Suprapubic skin (tissue), 4 donors: ENCODE measurements around the gene RGL2.

Experiments
- POLR2A ChIP-seq, 2 donors: fragments of 450-650 bp; IDR thresholded peaks; one replicate each; pipeline ENCODE4 v1.6.1; 2017; ENCODE audit warnings: antibody characterized with exemption in 2 of 2, mild to moderate bottlenecking in 2 of 2, moderate library complexity in 2 of 2
- POLR2AphosphoS5 ChIP-seq, 3 donors: sonication (generic); formaldehyde crosslinking; IDR thresholded peaks; one replicate each; pipeline ENCODE4 v1.6.1; 2017; ENCODE audit warnings: antibody characterized with exemption in 3 of 3
- TF ChIP-seq, protein P1 (sequence below), 2 donors: fragments of 200-600 bp in 1 of 2; fragments of 450-650 bp in 1 of 2; sonication (generic) in 1 of 2; IDR thresholded peaks; one replicate each; pipeline ENCODE4 v1.5.1; 2016 to 2019; ENCODE audit warnings: antibody characterized with exemption in 2 of 2, mild to moderate bottlenecking in 1 of 2, moderate library complexity in 1 of 2

DNA sequence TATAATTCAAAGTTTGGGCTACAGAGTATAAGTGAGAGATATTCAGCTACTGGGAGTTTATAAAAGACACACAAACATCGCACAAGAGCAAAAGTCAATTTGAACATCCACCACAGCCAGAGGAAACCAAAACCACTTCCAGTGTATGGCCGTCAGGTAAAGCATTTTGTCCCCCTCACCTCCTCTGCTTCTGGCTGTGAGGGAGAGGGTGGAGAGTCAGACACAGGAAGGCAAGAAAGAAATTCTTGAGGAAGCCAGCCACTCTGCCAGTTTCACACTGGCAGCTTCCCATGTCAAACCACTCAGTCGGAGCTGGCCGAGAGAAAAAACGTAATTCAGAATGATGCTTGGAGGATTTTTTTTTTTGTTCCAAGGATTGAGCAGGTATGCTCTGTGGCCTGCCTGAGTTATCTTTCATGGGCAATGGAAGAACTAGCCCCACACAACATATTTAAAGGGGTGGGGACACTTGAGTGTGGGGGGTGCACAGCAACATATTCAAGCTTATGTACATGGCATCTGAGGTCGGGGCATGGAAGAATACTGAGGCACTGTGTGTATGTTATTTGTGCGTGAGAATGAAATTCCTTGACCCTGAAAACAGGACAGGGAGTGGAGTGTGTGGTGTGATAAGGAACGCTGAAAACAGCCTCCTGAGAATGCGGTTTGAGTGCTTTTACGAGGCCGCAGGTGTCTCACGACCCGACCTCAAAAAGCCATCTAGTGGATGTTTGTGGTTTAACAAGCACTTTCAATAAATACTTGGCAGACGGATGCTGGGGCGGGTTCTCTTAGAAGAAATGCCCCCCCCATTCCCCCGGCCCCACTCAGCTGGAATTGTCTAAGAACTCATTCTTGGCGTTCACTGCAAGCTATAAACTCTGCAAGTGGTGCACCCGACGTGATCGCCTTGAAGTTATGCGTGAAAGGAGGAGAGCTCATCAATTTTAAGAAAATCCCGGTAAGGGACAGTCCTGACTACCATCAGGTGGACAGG lies 46.3 kb upstream of the RGL2 start:
- TF ChIP-seq, protein P1, sequence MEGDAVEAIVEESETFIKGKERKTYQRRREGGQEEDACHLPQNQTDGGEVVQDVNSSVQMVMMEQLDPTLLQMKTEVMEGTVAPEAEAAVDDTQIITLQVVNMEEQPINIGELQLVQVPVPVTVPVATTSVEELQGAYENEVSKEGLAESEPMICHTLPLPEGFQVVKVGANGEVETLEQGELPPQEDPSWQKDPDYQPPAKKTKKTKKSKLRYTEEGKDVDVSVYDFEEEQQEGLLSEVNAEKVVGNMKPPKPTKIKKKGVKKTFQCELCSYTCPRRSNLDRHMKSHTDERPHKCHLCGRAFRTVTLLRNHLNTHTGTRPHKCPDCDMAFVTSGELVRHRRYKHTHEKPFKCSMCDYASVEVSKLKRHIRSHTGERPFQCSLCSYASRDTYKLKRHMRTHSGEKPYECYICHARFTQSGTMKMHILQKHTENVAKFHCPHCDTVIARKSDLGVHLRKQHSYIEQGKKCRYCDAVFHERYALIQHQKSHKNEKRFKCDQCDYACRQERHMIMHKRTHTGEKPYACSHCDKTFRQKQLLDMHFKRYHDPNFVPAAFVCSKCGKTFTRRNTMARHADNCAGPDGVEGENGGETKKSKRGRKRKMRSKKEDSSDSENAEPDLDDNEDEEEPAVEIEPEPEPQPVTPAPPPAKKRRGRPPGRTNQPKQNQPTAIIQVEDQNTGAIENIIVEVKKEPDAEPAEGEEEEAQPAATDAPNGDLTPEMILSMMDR (IDR thresholded peaks at IDR 0.05): peak; percentile 47 to 54
- TF ChIP-seq POLR2A (IDR thresholded peaks at IDR 0.05) (no peak), POLR2AphosphoS5 (IDR thresholded peaks at IDR 0.05) (no peak)
